H1 (cell line): ENCODE measurements around the gene IGBP1. TPM values are rescaled to one million over a fixed set of nuclear protein-coding genes. Genes with fewer than 3 reads are reported as not detected.

ENCODE experiments used
- CTCF ChIA-PET: fragments of 300-600 bp; sonication (Branson Sonifier 250); formaldehyde crosslinking; loops from one replicate; lab custom pipeline; 2021; ENCODE audit not compliant: partially characterized antibody; lab: Charles Lee
- POLR2A ChIA-PET: fragments of 300-600 bp; sonication (Branson Sonifier 250); formaldehyde crosslinking; loops from one replicate; lab custom pipeline; 2021; ENCODE audit warnings: inconsistent platforms; ENCODE audit not compliant: partially characterized antibody; lab: Charles Lee
- DNase-seq, 2 experiments: peaks; one replicate each; pipeline versions ENCODE4 v3.0.0 to v3.0.0-alpha.2; 2010 to 2022; ENCODE audit warnings: low spot score in 2 of 2, low read depth in 1 of 2, mixed read lengths in 1 of 2
- FAIRE-seq: peaks from 2 replicates; lab custom pipeline; 2011; peaks lifted over from hg19 to GRCh38; lab: Jason Lieb, UNC
- H2AFZ ChIP-seq: 2 replicates; pipeline ENCODE4 v1.8.1; 2012; ENCODE audit warnings: low read length, inconsistent platforms
- H2AK5ac ChIP-seq: 2 replicates; pipeline ENCODE4 v1.6.1; 2013; ENCODE audit warnings: low read depth, low read length
- H2BK120ac ChIP-seq: replicated peaks from 2 replicates; pipeline ENCODE3; 2013; ENCODE audit warnings: low read depth, low read length, inconsistent platforms
- H2BK12ac ChIP-seq: 2 replicates; pipeline ENCODE4 v1.6.1; 2013; ENCODE audit warnings: low read depth, low read length
- H2BK15ac ChIP-seq: 2 replicates; pipeline ENCODE4 v1.6.1; 2013; ENCODE audit warnings: low read length
- H2BK20ac ChIP-seq: 2 replicates; pipeline ENCODE4 v1.6.1; 2013; ENCODE audit warnings: low read length
- H2BK5ac ChIP-seq: 2 replicates; pipeline ENCODE4 v1.6.1; 2013; ENCODE audit warnings: low read depth, low read length
- H3K14ac ChIP-seq: 2 replicates; pipeline ENCODE4 v1.6.1; 2013; ENCODE audit warnings: inconsistent platforms; ENCODE audit not compliant: insufficient read length
- H3K18ac ChIP-seq: 2 replicates; pipeline ENCODE4 v1.6.1; 2013; ENCODE audit warnings: low read length; ENCODE audit errors: extremely low read depth
- H3K23ac ChIP-seq: 2 replicates; pipeline ENCODE4 v1.6.1; 2013; ENCODE audit warnings: inconsistent platforms; ENCODE audit not compliant: insufficient read length
- H3K23me2 ChIP-seq: 2 replicates; pipeline ENCODE4 v1.6.1; 2013; ENCODE audit warnings: low read depth, low read length
- H3K27ac ChIP-seq: 2 replicates; pipeline ENCODE4 v1.6.1; 2011; ENCODE audit warnings: low read depth, low read length, inconsistent platforms
- H3K27me3 ChIP-seq, 4 experiments: replicated peaks in 1 of 4; 1 replicate in 1 of 4; 2 replicates in 3 of 4; pipeline versions ENCODE4 v1.6.1 to v1.8.1; 2011 to 2013; ENCODE audit warnings: low read length in 3 of 4, mild to moderate bottlenecking in 3 of 4, inconsistent platforms in 2 of 4, mixed read lengths in 2 of 4, moderate library complexity in 1 of 4; ENCODE audit not compliant: control insufficient read depth in 3 of 4, insufficient read depth in 3 of 4; ENCODE audit errors: extremely low read depth in 1 of 4
- H3K36me3 ChIP-seq, 4 experiments: 2 replicates each; pipeline versions ENCODE4 v1.6.1 to v1.8.1; 2011 to 2013; ENCODE audit warnings: mild to moderate bottlenecking in 4 of 4, low read length in 3 of 4, moderate library complexity in 2 of 4, control low read depth in 1 of 4, inconsistent platforms in 1 of 4; ENCODE audit not compliant: insufficient read depth in 4 of 4, control insufficient read depth in 2 of 4
- H3K4ac ChIP-seq: replicated peaks from 2 replicates; pipeline ENCODE3; 2013; ENCODE audit warnings: low read length, low read depth, mixed read lengths, inconsistent platforms; ENCODE audit not compliant: insufficient read length
- H3K4me1 ChIP-seq, 4 experiments: replicated peaks in 1 of 4; 1 replicate in 1 of 4; 2 replicates in 3 of 4; pipeline versions ENCODE4 v1.6.1 to v1.8.1; 2011 to 2013; ENCODE audit warnings: low read length in 3 of 4, inconsistent platforms in 2 of 4, mixed read lengths in 1 of 4; ENCODE audit not compliant: insufficient read depth in 4 of 4, control insufficient read depth in 3 of 4
- H3K4me2 ChIP-seq, 2 experiments: 2 replicates each; pipeline versions ENCODE4 v1.6.1 to v1.8.1; 2011 to 2013; ENCODE audit warnings: low read depth in 2 of 2, low read length in 2 of 2, control low read depth in 1 of 2, inconsistent platforms in 1 of 2, mild to moderate bottlenecking in 1 of 2; ENCODE audit not compliant: insufficient read depth in 1 of 2
- H3K4me3 ChIP-seq, 4 experiments: fragments of 200-600, 300-600 bp in 1 of 4; sonication (generic), shearing (Covaris generic), sonication (Bioruptor Twin) in 1 of 4; 2 replicates each; pipeline versions ENCODE4 v1.5.1 to v1.8.1; 2011 to 2016; ENCODE audit warnings: low read length in 4 of 4, low read depth in 3 of 4, control low read depth in 2 of 4, inconsistent platforms in 2 of 4, mild to moderate bottlenecking in 2 of 4, mixed read lengths in 1 of 4, moderate library complexity in 1 of 4; ENCODE audit not compliant: insufficient read depth in 2 of 4; ENCODE audit errors: extremely low read depth in 1 of 4
- H3K56ac ChIP-seq: replicated peaks from 2 replicates; pipeline ENCODE3; 2013; ENCODE audit warnings: low read depth, mild to moderate bottlenecking, mixed read lengths, low read length, inconsistent platforms; ENCODE audit not compliant: insufficient read length
- H3K79me1 ChIP-seq: 2 replicates; pipeline ENCODE4 v1.6.1; 2013; ENCODE audit warnings: low read depth, low read length, control low read depth
- H3K79me2 ChIP-seq, 2 experiments: 2 replicates each; pipeline versions ENCODE4 v1.6.1 to v1.8.1; 2012 to 2013; ENCODE audit warnings: low read length in 2 of 2, mild to moderate bottlenecking in 2 of 2, inconsistent platforms in 1 of 2; ENCODE audit not compliant: insufficient read depth in 2 of 2, control insufficient read depth in 1 of 2
- H3K9ac ChIP-seq, 4 experiments: replicated peaks in 1 of 4; 1 replicate in 1 of 4; 2 replicates in 3 of 4; pipeline versions ENCODE4 v1.6.1 to v1.8.1; 2011 to 2013; ENCODE audit warnings: low read depth in 3 of 4, low read length in 3 of 4, control low read depth in 2 of 4, mild to moderate bottlenecking in 2 of 4, moderate library complexity in 2 of 4, inconsistent platforms in 1 of 4; ENCODE audit errors: extremely low read depth in 1 of 4
- H3K9me3 ChIP-seq, 2 experiments: 2 replicates each; pipeline versions ENCODE4 v1.6.1 to v1.8.1; 2012 to 2013; ENCODE audit warnings: mild to moderate bottlenecking in 2 of 2, moderate library complexity in 2 of 2, control low read depth in 1 of 2, inconsistent platforms in 1 of 2, low read depth in 1 of 2, low read length in 1 of 2, mixed read lengths in 1 of 2; ENCODE audit not compliant: insufficient read depth in 2 of 2
- H4K20me1 ChIP-seq, 2 experiments: replicated peaks in 1 of 2; 2 replicates each; pipeline versions ENCODE3 to v1.8.1; 2011 to 2013; ENCODE audit warnings: inconsistent platforms in 2 of 2, low read length in 2 of 2, mild to moderate bottlenecking in 1 of 2; ENCODE audit not compliant: insufficient read depth in 2 of 2, control insufficient read depth in 1 of 2
- H4K5ac ChIP-seq: 2 replicates; pipeline ENCODE4 v1.6.1; 2013; ENCODE audit warnings: low read length, low read depth, mixed read lengths, inconsistent platforms; ENCODE audit not compliant: insufficient read length
- H4K8ac ChIP-seq: 2 replicates; pipeline ENCODE4 v1.8.0; 2013; ENCODE audit warnings: mild to moderate bottlenecking, moderate library complexity, low read length, inconsistent platforms; ENCODE audit not compliant: insufficient read depth; ENCODE audit errors: extremely low read depth
- H4K91ac ChIP-seq: replicated peaks from 2 replicates; pipeline ENCODE3; 2013; ENCODE audit warnings: low read length, mixed read lengths, inconsistent platforms; ENCODE audit not compliant: insufficient read length
- CBX8 ChIP-seq: fragments of 300-800, 300-1000 bp; sonication (generic); IDR thresholded peaks from 2 replicates; pipeline ENCODE4 v1.7.1; 2016; ENCODE audit warnings: low read depth, low read length, borderline replicate concordance
- CEBPB ChIP-seq: IDR thresholded peaks from 2 replicates; pipeline ENCODE4 v1.6.1; 2012; ENCODE audit warnings: low read depth, low read length
- CREB1 ChIP-seq: IDR thresholded peaks from 2 replicates; pipeline ENCODE4 v1.6.1; 2012; ENCODE audit warnings: inconsistent platforms
- HDAC6 ChIP-seq: IDR thresholded peaks from one replicate; pipeline ENCODE4 v1.7.1; 2012; ENCODE audit warnings: low read depth, mild to moderate bottlenecking, inconsistent platforms, low read length, moderate library complexity
- JUND ChIP-seq: IDR thresholded peaks from 2 replicates; pipeline ENCODE4 v1.6.1; 2011; ENCODE audit warnings: mild to moderate bottlenecking, improper control_type of control experiment, low read length
- KDM1A ChIP-seq: fragments of 200-600, 300-600 bp; sonication (generic); IDR thresholded peaks from 2 replicates; pipeline ENCODE4 v1.7.1; 2016; ENCODE audit warnings: mild to moderate bottlenecking, low read length, borderline replicate concordance
- POU5F1 ChIP-seq: IDR thresholded peaks from 2 replicates; pipeline ENCODE4 v1.6.1; 2011; ENCODE audit warnings: low read depth, mild to moderate bottlenecking, low read length, moderate library complexity
- SIX5 ChIP-seq: IDR thresholded peaks from 2 replicates; pipeline ENCODE4 v1.6.1; 2011; ENCODE audit warnings: mild to moderate bottlenecking, low read depth, low read length
- TEAD4 ChIP-seq: IDR thresholded peaks from 2 replicates; pipeline ENCODE4 v1.6.1; 2012; ENCODE audit warnings: low read depth, low read length, inconsistent platforms, mixed read lengths
- WGBS, 2 experiments: shearing (Covaris generic) in 1 of 2; methylation state at CpG; one replicate each; pipeline versions ENCODE4 v1.1.6 to v1.1.7; 2013 to 2015; ENCODE audit warnings: low lambda C conversion rate in 2 of 2, mixed read lengths in 2 of 2, inconsistent platforms in 1 of 2, low coverage in 1 of 2, missing lambda C conversion rate in 1 of 2; ENCODE audit not compliant: insufficient replicate concordance in 2 of 2, insufficient coverage in 1 of 2, insufficient read length in 1 of 2; ENCODE audit errors: extremely low coverage in 1 of 2, missing lambda C conversion rate in 1 of 2; 5-methylcytosine and 5-hydroxymethylcytosine counted together
- polyA plus RNA-seq, 7 experiments: library from polyadenylated mRNA; depleted of rRNA in 3 of 7; stranded (reverse) in 5 of 7; unstranded in 2 of 7; fragments of >200 nt in 5 of 7; fragments of 200-250 nt in 2 of 7; gene quantifications; 1 replicate in 5 of 7; 2 replicates in 1 of 7; 4 replicates in 1 of 7; pipeline versions ENCODE4 v1.2.1 to v1.2.3, GENCODE V29; 2011 to 2013; ENCODE audit warnings: missing spikeins in 2 of 7, mixed read lengths in 2 of 7
- total RNA-seq: library from RNA; stranded (reverse); fragmentation: NEBNext Ultra II Directional; extraction: Animal tissue kit (Norgen Biotek cat#: 25700); gene quantifications from 2 replicates; pipeline ENCODE4 v1.2.1, GENCODE V29; 2021
- TF ChIP-seq, protein P1 (sequence below), 3 experiments: IDR thresholded peaks; 1 replicate in 2 of 3; 2 replicates in 1 of 3; pipeline versions ENCODE4 v1.5.1 to v1.6.1; 2011; ENCODE audit warnings: low read length in 3 of 3, mild to moderate bottlenecking in 3 of 3, inconsistent platforms in 2 of 3, low read depth in 1 of 3, moderate library complexity in 1 of 3; ENCODE audit not compliant: insufficient read depth in 1 of 3; ENCODE audit errors: control extremely low read depth in 1 of 3

Gene IGBP1
- total and polyA plus RNA-seq, 2 of the 8 experiments (the other 6 are each of a cell fraction or from before 2014, with no cell fraction given), result 41.3 to 45.4 TPM

GRCh38 chrX:70175338-70175737 is 42.1 kb downstream of the IGBP1 start:
- Histone ChIP-seq H2BK20ac (no peak overlapping the region), H3K79me1 (no peaks in the 10 kb centered on the region), H3K18ac (no peak overlapping the region), H3K23me2 (no peaks in the 10 kb centered on the region), H3K27ac (no peak overlapping the region), H3K14ac (no peak overlapping the region), H3K23ac (no peak overlapping the region), H4K8ac (no peak overlapping the region), H3K4me1 (peaks cover 0 to 7% (median 5%) of the 10 kb centered on the region in 4 experiments; a peak in 4 of 7 replicates), H3K9me3 (no peaks in the 10 kb centered on the region), H2BK12ac (no peak overlapping the region), H3K56ac (no peak overlapping the region), H3K36me3 (no peaks in the 10 kb centered on the region), H3K27me3 (no peaks in the 10 kb centered on the region), H3K79me2 (no peaks in the 10 kb centered on the region), H4K20me1 (no peaks in the 10 kb centered on the region), H4K5ac (no peak overlapping the region), H2BK120ac (no peak overlapping the region), H3K4ac (no peak overlapping the region), H2AK5ac (no peak overlapping the region), H3K4me2 (no peak overlapping the region), H2AFZ (no peak overlapping the region), H4K91ac (no peak overlapping the region), H2BK15ac (no peak overlapping the region), H3K9ac (no peak overlapping the region), H2BK5ac (no peak overlapping the region), H3K4me3 (no peak overlapping the region)
- WGBS, 2 experiments, result no CpG with 5 or more reads among the region's 7 CpGs
- ChIA-PET POLR2A (no interaction called here), CTCF (no interaction called here)
- no peak for TF ChIP-seq CEBPB
- TF ChIP-seq CBX8, result no peak
- TF ChIP-seq POU5F1, result no peak
- no peak for TF ChIP-seq SIX5
- TF ChIP-seq KDM1A, result no peak
- TF ChIP-seq HDAC6, result no peak
- no peak for TF ChIP-seq JUND
- TF ChIP-seq, protein P1, sequence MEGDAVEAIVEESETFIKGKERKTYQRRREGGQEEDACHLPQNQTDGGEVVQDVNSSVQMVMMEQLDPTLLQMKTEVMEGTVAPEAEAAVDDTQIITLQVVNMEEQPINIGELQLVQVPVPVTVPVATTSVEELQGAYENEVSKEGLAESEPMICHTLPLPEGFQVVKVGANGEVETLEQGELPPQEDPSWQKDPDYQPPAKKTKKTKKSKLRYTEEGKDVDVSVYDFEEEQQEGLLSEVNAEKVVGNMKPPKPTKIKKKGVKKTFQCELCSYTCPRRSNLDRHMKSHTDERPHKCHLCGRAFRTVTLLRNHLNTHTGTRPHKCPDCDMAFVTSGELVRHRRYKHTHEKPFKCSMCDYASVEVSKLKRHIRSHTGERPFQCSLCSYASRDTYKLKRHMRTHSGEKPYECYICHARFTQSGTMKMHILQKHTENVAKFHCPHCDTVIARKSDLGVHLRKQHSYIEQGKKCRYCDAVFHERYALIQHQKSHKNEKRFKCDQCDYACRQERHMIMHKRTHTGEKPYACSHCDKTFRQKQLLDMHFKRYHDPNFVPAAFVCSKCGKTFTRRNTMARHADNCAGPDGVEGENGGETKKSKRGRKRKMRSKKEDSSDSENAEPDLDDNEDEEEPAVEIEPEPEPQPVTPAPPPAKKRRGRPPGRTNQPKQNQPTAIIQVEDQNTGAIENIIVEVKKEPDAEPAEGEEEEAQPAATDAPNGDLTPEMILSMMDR (IDR thresholded peaks at IDR 0.05; ENCODE audit: control extremely low read depth in 1 of 3, insufficient read depth in 1 of 3, low read depth in 1 of 3, low read length in 3 of 3), result no peak
- TF ChIP-seq TEAD4, result no peak
- no peak for TF ChIP-seq CREB1
- no peak for FAIRE-seq
- DNase-seq, result no peak
